ENCODE data around the gene PHLDA1. TPM values are rescaled to one million over a fixed set of nuclear protein-coding genes. Genes with fewer than 3 reads are reported as not detected.
A peak's percentile ranks its signal among the peaks of the same experiment; 100 is the strongest.

The PHLDA1 gene
- total RNA-seq, 2 donors from 2014 or later, result 8.8 to 11.8 TPM

DNA sequence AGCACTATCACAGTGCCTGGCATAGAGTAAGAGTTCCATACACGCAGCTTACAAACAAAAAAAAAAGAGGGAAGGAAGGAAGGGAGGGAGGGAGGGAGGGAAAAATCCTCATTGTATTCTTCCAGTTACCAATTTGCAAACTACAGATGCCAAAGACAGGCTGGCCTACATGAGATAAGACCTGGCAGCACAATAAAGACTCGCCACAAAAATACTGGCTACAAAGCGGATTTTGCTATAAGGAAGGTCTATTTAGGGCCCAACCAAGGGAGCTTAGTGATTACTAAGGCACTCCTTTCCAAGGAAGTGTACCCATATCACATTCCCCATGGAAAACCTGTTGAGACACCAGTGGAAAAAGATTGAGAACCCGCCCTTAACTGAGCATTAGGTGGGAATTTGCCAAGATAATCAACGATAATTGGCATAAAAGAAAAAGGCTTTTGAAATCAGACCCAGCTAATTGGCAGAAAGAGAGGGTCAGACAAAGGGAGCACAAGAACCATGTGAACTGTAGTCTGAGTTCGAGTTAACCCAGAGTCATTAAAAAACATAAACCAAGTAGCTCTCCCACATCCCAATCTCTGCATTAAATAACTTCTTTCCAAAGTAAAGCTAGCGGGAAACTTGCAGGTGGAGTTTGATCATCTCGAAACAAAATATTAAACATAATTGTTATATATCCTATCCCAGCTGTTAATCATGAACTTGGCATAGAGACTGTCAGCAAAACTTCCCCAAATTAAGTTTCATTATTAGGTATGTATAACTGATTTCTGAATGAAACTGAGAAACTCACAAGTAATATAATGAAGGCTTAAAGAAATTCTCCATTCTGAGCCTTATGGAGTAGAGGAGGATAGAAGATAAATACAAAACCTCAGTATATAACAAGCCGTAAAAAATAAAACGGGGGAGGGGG, 50.1 kb downstream of the PHLDA1 start:
- H3K9me3 ChIP-seq, result no peaks in the 10 kb centered on the region
- TF ChIP-seq POLR2A (IDR thresholded peaks at IDR 0.05), result no peak
- TF ChIP-seq, protein P1, sequence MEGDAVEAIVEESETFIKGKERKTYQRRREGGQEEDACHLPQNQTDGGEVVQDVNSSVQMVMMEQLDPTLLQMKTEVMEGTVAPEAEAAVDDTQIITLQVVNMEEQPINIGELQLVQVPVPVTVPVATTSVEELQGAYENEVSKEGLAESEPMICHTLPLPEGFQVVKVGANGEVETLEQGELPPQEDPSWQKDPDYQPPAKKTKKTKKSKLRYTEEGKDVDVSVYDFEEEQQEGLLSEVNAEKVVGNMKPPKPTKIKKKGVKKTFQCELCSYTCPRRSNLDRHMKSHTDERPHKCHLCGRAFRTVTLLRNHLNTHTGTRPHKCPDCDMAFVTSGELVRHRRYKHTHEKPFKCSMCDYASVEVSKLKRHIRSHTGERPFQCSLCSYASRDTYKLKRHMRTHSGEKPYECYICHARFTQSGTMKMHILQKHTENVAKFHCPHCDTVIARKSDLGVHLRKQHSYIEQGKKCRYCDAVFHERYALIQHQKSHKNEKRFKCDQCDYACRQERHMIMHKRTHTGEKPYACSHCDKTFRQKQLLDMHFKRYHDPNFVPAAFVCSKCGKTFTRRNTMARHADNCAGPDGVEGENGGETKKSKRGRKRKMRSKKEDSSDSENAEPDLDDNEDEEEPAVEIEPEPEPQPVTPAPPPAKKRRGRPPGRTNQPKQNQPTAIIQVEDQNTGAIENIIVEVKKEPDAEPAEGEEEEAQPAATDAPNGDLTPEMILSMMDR (IDR thresholded peaks at IDR 0.05), result no peak
- no peak for TF ChIP-seq POLR2AphosphoS5 (IDR thresholded peaks at IDR 0.05)
- H3K4me3 ChIP-seq, result no peak overlapping the region
- intact Hi-C loops (cut with DNase I), result no loop called here
- H3K27me3 ChIP-seq (replicated peaks; ENCODE audit: insufficient read depth), result no peaks in the 10 kb centered on the region
- H3K27ac ChIP-seq, result no peak overlapping the region
- no peak for DNase-seq (ENCODE audit: low spot score)
- WGBS, result 60% methylated on average over 10 of the region's 10 CpGs
- H3K4me1 ChIP-seq (replicated peaks), result no peaks in the 10 kb centered on the region
- H3K36me3 ChIP-seq, result no peaks in the 10 kb centered on the region

- Histone ChIP-seq H3K4me3 (no peak overlapping the region), H3K27ac (no peak overlapping the region), H3K4me1 (replicated peaks) (no peaks in the 10 kb centered on the region), H3K36me3 (no peaks in the 10 kb centered on the region), H3K27me3 (replicated peaks; ENCODE audit: insufficient read depth) (no peaks in the 10 kb centered on the region), H3K9me3 (no peaks in the 10 kb centered on the region)
- intact Hi-C loops (cut with DNase I), result no loop called here
- WGBS, result 85% methylated on average over 2 of the region's 2 CpGs
- TF ChIP-seq POLR2A (IDR thresholded peaks at IDR 0.05) (no peak), POLR2AphosphoS5 (IDR thresholded peaks at IDR 0.05) (no peak)
- TF ChIP-seq, protein P1 (IDR thresholded peaks at IDR 0.05), result no peak
- DNase-seq (ENCODE audit: low spot score), result no peak
These were observed 52.4 kb downstream of the PHLDA1 start for GRCh38 chr12:75979181-75979580.

- Histone ChIP-seq H3K4me3 (no peak overlapping the region), H3K4me1 (replicated peaks) (no peaks in the 10 kb centered on the region), H3K27ac (peak overlapping the region in 1 of 2 donors; percentile 25), H3K36me3 (no peaks in the 10 kb centered on the region), H3K27me3 (replicated peaks; ENCODE audit: insufficient read depth) (no peaks in the 10 kb centered on the region), H3K9me3 (no peaks in the 10 kb centered on the region)
- TF ChIP-seq POLR2AphosphoS5 (IDR thresholded peaks at IDR 0.05) (no peak), POLR2A (IDR thresholded peaks at IDR 0.05) (no peak)
- TF ChIP-seq, protein P1 (IDR thresholded peaks at IDR 0.05), result no peak
- WGBS, result 94% methylated on average over 3 of the region's 3 CpGs
- DNase-seq (ENCODE audit: low spot score), result no peak
- intact Hi-C loops (cut with DNase I), result no loop called here
These were observed 52.9 kb downstream of the PHLDA1 start for GRCh38 chr12:75978677-75979076.

DNA sequence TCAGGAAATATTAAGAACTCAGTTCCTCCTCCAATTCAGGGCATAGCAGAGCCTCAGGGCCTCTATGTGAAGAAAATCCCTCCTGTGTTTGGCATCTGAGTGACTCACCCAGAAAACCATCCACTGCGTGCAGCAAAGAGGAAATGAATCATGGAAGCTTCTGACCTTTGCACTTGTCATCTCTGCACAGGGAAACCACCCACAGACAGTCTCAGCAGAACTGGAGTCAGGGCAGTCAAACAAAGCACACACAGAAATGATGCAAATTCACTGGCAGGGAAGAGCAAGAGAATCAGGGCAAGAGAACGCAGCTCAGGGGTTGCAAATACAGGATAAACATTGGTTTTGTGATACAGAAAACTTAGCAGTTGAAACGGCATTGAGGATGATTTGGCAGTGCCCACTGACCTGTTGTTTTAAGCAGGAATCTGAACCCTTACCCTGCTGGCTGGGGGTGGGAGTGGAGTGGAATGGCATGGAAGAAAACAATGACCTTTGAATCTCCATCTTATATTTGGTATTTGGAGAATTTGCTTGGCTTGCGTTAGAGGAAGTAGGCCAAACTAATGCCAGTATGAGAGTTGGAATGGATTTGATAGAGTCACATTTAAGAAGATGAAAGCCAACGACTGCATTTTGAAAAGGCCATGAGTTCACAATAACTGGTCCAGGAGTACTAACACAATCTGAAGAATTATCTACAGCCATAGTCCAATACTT, 53.5 kb downstream of the PHLDA1 start:
- Histone ChIP-seq H3K27me3 (replicated peaks; ENCODE audit: insufficient read depth) (no peaks in the 10 kb centered on the region), H3K27ac (peak overlapping the region; percentile 9 to 35), H3K4me1 (replicated peaks) (no peaks in the 10 kb centered on the region), H3K36me3 (no peaks in the 10 kb centered on the region), H3K4me3 (no peak overlapping the region), H3K9me3 (no peaks in the 10 kb centered on the region)
- TF ChIP-seq POLR2A (IDR thresholded peaks at IDR 0.05) (no peak), POLR2AphosphoS5 (IDR thresholded peaks at IDR 0.05) (peak; percentile 79)
- peak; percentile 36 for DNase-seq (ENCODE audit: low spot score)
- WGBS, result 34% methylated on average over 5 of the region's 5 CpGs
- intact Hi-C loops (cut with DNase I), result no loop called here

- DNase-seq (ENCODE audit: low spot score), result no peak
- intact Hi-C loops (cut with DNase I), result no loop called here
- Histone ChIP-seq H3K9me3 (no peaks in the 10 kb centered on the region), H3K4me3 (no peak overlapping the region), H3K27me3 (replicated peaks; ENCODE audit: insufficient read depth) (no peaks in the 10 kb centered on the region), H3K27ac (peak overlapping the region in 1 of 2 donors; percentile 35), H3K4me1 (replicated peaks) (no peaks in the 10 kb centered on the region), H3K36me3 (no peaks in the 10 kb centered on the region)
- 79% methylated on average over 5 of the region's 5 CpGs for WGBS
- TF ChIP-seq POLR2AphosphoS5 (IDR thresholded peaks at IDR 0.05), result no peak
- TF ChIP-seq, protein P1 (IDR thresholded peaks at IDR 0.05), result no peak
- no peak for TF ChIP-seq POLR2A (IDR thresholded peaks at IDR 0.05)
These were observed 54.0 kb downstream of the PHLDA1 start for GRCh38 chr12:75977590-75977951.

Measured in prostate gland (tissue), 2 donors.